ENCODE data around the gene ME3. TPM values are rescaled to one million over a fixed set of nuclear protein-coding genes. Genes with fewer than 3 reads are reported as not detected.
A peak's percentile ranks its signal among the peaks of the same experiment; 100 is the strongest.

ME3 gene
- total and polyA plus RNA-seq, 2 donors (not counting 1 experiment from before 2014, with no cell fraction given) = 1.3 TPM; not detected in 1

GRCh38 chr11:86610559-86611341, 61.7 kb downstream of the ME3 start:
- Histone ChIP-seq H3K4me2 (replicated peaks; ENCODE audit: low read depth, low read length, poor library complexity, severe bottlenecking) (no peak overlapping the region), H3K27me3 (replicated peaks in 1 of 4; ENCODE audit: control extremely low read depth in 1 of 4, control insufficient read depth in 3 of 4, insufficient read depth in 4 of 4, low read length in 3 of 4) (no peaks in the 10 kb centered on the region), H3K9ac (ENCODE audit: low read length) (no peak overlapping the region), H4K20me1 (ENCODE audit: control insufficient read depth, insufficient read depth, low read length, poor library complexity, severe bottlenecking) (no peaks in the 10 kb centered on the region), H3K4me1 (ENCODE audit: control insufficient read depth in 2 of 2, insufficient read depth in 2 of 2, low read length in 2 of 2) (peaks cover 3 to 4% of the 10 kb centered on the region in 2 donors), H2AFZ (ENCODE audit: insufficient read depth, low read depth, low read length, poor library complexity, severe bottlenecking) (no peak overlapping the region), H3K36me3 (replicated peaks in 1 of 2; ENCODE audit: control extremely low read depth in 1 of 2, control insufficient read depth in 1 of 2, extremely low read depth in 1 of 2, insufficient read depth in 2 of 2, low read length in 1 of 2) (no peaks in the 10 kb centered on the region), H3K27ac (ENCODE audit: low read length in 2 of 2) (no peak overlapping the region), H3K9me3 (ENCODE audit: control extremely low read depth in 1 of 3, control insufficient read depth in 2 of 3, insufficient read depth in 1 of 3, low read length in 2 of 3) (no peaks in the 10 kb centered on the region), H3K4me3 (ENCODE audit: control extremely low read depth in 1 of 5, extremely low read depth in 1 of 5, insufficient read depth in 1 of 5, low read depth in 2 of 5, low read length in 4 of 5) (no peak overlapping the region), H3K79me2 (ENCODE audit: control insufficient read depth, insufficient read depth, low read length) (no peaks in the 10 kb centered on the region)
- H3K4me1 Mint-ChIP-seq = peaks cover 10% of the 10 kb centered on the region
- peaks cover 16% of the 10 kb centered on the region for H3K27me3 Mint-ChIP-seq
- POLR2A ChIA-PET = no interaction called here
- CTCF ChIA-PET = no interaction called here
- WGBS (ENCODE audit: insufficient coverage) = 96% methylated on average over 3 of the region's 5 CpGs
- H3K9me3 Mint-ChIP-seq (ENCODE audit: insufficient read depth) = peaks cover 6% of the 10 kb centered on the region
- no peak overlapping the region for H3K27ac Mint-ChIP-seq
- TF ChIP-seq CTCF (IDR thresholded peaks at IDR 0.05) (no peak), EZH2 (IDR thresholded peaks at IDR 0.05; ENCODE audit: borderline replicate concordance, insufficient read depth, low read depth, low read length, poor library complexity, severe bottlenecking) (no peak)
- intact Hi-C loops (cut with micrococcal nuclease) = no loop called here
- H3K4me3 Mint-ChIP-seq = no peak overlapping the region
- ATAC-seq (ENCODE audit: low read depth) = no peak
- no peak for DNase-seq

- H3K27me3 Mint-ChIP-seq = peaks cover 13% of the 10 kb centered on the region
- no peaks in the 10 kb centered on the region for H3K27me3 ChIP-seq (replicated peaks in 1 of 4; ENCODE audit: control extremely low read depth in 1 of 4, control insufficient read depth in 3 of 4, insufficient read depth in 4 of 4, low read length in 3 of 4)
- peaks cover 2% of the 10 kb centered on the region for H3K9me3 Mint-ChIP-seq (ENCODE audit: insufficient read depth)
- H3K4me1 ChIP-seq (ENCODE audit: control insufficient read depth in 2 of 2, insufficient read depth in 2 of 2, low read length in 2 of 2) = peaks cover 3 to 4% of the 10 kb centered on the region in 2 donors
- WGBS (ENCODE audit: insufficient coverage) = no CpG with 5 or more reads among the region's 7 CpGs
- ATAC-seq (ENCODE audit: low read depth) (peak; percentile 57), DNase-seq (peak; percentile 47)
- no peak overlapping the region for H3K4me2 ChIP-seq (replicated peaks; ENCODE audit: low read depth, low read length, poor library complexity, severe bottlenecking)
- ChIA-PET POLR2A (no interaction called here), CTCF (interaction anchor here (0.9 to 2.1 kb wide), 8 partner anchors 10 to 754 kb away, joined by 3 to 8 read pairs (median 4); partner anchors contain the start of gene CCDC83)
- no peak overlapping the region for H3K4me3 Mint-ChIP-seq
- intact Hi-C loops (cut with micrococcal nuclease) = no loop called here
- H3K27ac ChIP-seq (ENCODE audit: low read length in 2 of 2) = no peak overlapping the region
- no peak overlapping the region for H3K4me3 ChIP-seq (ENCODE audit: control extremely low read depth in 1 of 5, extremely low read depth in 1 of 5, insufficient read depth in 1 of 5, low read depth in 2 of 5, low read length in 4 of 5)
- H3K4me1 Mint-ChIP-seq = peaks cover 5% of the 10 kb centered on the region
- peak overlapping the region; percentile 38 for H2AFZ ChIP-seq (ENCODE audit: insufficient read depth, low read depth, low read length, poor library complexity, severe bottlenecking)
- H3K36me3 ChIP-seq (replicated peaks in 1 of 2; ENCODE audit: control extremely low read depth in 1 of 2, control insufficient read depth in 1 of 2, extremely low read depth in 1 of 2, insufficient read depth in 2 of 2, low read length in 1 of 2) = no peaks in the 10 kb centered on the region
- H3K9me3 ChIP-seq (ENCODE audit: control extremely low read depth in 1 of 3, control insufficient read depth in 2 of 3, insufficient read depth in 1 of 3, low read length in 2 of 3) = no peaks in the 10 kb centered on the region
- H3K79me2 ChIP-seq (ENCODE audit: control insufficient read depth, insufficient read depth, low read length) = no peaks in the 10 kb centered on the region
- TF ChIP-seq CTCF (IDR thresholded peaks at IDR 0.05) (peak; percentile 87), EZH2 (IDR thresholded peaks at IDR 0.05; ENCODE audit: borderline replicate concordance, insufficient read depth, low read depth, low read length, poor library complexity, severe bottlenecking) (no peak)
- no peak overlapping the region for H3K9ac ChIP-seq (ENCODE audit: low read length)
- no peak overlapping the region for H3K27ac Mint-ChIP-seq
- no peaks in the 10 kb centered on the region for H4K20me1 ChIP-seq (ENCODE audit: control insufficient read depth, insufficient read depth, low read length, poor library complexity, severe bottlenecking)
Measured at GRCh38 chr11:86608251-86608799, 64.1 kb downstream of the ME3 start.
